Glutamatergic neuron (in vitro differentiated cells): ENCODE data around the gene CTCF. TPM values are rescaled to one million over a fixed set of nuclear protein-coding genes. Genes with fewer than 3 reads are reported as not detected.

ENCODE experiments used
- DNase-seq: peaks from one replicate; pipeline ENCODE4 v3.0.0; 2022
- H3K27ac Mint-ChIP-seq: one replicate; pipeline ENCODE4 v1.8.0; 2020; ENCODE audit warnings: mild to moderate bottlenecking, mixed read lengths, inconsistent platforms; ENCODE audit not compliant: unreplicated experiment
- H3K27me3 Mint-ChIP-seq: one replicate; pipeline ENCODE4 v1.8.0; 2020; ENCODE audit warnings: mild to moderate bottlenecking, moderate library complexity, mixed read lengths, inconsistent platforms; ENCODE audit not compliant: unreplicated experiment
- H3K36me3 Mint-ChIP-seq: one replicate; pipeline ENCODE4 v1.8.0; 2020; ENCODE audit warnings: mild to moderate bottlenecking, mixed read lengths, inconsistent platforms; ENCODE audit not compliant: unreplicated experiment
- H3K4me1 Mint-ChIP-seq: one replicate; pipeline ENCODE4 v1.8.0; 2020; ENCODE audit warnings: mild to moderate bottlenecking, low read depth, mixed read lengths, inconsistent platforms; ENCODE audit not compliant: unreplicated experiment
- H3K4me3 Mint-ChIP-seq: one replicate; pipeline ENCODE4 v1.8.0; 2020; ENCODE audit warnings: mild to moderate bottlenecking, mixed read lengths, inconsistent platforms; ENCODE audit not compliant: unreplicated experiment
- H3K9me3 Mint-ChIP-seq: one replicate; pipeline ENCODE4 v1.8.0; 2020; ENCODE audit warnings: mild to moderate bottlenecking, moderate library complexity, mixed read lengths, inconsistent platforms; ENCODE audit not compliant: unreplicated experiment
- total RNA-seq: library from RNA; stranded (reverse); fragmentation: NEBNext Ultra II Directional; extraction: Animal tissue kit (Norgen Biotek cat#: 25700); gene quantifications from one replicate; pipeline ENCODE4 v1.2.1, GENCODE V29; 2021; ENCODE audit not compliant: unreplicated experiment
- TF ChIP-seq, protein P1 (sequence below): fragments of 200-600 bp; sonication (generic); IDR thresholded peaks from one replicate; pipeline ENCODE4 v1.5.0; 2021; ENCODE audit not compliant: partially characterized antibody, unreplicated experiment

Gene CTCF
- total RNA-seq, 1 donor from 2014 or later = 42.8 TPM

DNA sequence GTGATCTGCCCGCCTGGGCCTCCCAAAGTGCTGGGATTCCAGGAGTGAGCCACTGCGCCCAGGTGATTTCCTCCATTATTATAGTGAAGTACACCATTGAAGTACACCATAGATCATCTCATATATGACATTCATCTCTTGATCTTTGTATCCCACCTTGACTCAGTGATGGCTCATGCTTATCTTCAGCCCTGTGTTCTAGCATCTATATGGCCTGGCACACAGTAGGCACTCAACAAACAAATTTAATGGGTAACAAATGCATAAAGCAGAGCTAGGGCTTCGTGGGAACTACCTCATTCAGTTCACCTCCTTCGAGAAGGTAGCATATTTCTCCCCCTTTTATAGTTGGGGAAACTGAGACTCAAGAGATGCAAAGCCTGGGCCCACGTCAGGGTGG is 103.3 kb downstream of the CTCF start:
- Mint-ChIP-seq H3K9me3 (peaks cover 12% of the 10 kb centered on the region), H3K4me1 (peaks cover 27% of the 10 kb centered on the region), H3K27ac (peak overlapping the region; percentile 66), H3K4me3 (peak overlapping the region; percentile 76), H3K36me3 (no peaks in the 10 kb centered on the region), H3K27me3 (peaks cover 25% of the 10 kb centered on the region)
- DNase-seq = no peak
- TF ChIP-seq, protein P1, sequence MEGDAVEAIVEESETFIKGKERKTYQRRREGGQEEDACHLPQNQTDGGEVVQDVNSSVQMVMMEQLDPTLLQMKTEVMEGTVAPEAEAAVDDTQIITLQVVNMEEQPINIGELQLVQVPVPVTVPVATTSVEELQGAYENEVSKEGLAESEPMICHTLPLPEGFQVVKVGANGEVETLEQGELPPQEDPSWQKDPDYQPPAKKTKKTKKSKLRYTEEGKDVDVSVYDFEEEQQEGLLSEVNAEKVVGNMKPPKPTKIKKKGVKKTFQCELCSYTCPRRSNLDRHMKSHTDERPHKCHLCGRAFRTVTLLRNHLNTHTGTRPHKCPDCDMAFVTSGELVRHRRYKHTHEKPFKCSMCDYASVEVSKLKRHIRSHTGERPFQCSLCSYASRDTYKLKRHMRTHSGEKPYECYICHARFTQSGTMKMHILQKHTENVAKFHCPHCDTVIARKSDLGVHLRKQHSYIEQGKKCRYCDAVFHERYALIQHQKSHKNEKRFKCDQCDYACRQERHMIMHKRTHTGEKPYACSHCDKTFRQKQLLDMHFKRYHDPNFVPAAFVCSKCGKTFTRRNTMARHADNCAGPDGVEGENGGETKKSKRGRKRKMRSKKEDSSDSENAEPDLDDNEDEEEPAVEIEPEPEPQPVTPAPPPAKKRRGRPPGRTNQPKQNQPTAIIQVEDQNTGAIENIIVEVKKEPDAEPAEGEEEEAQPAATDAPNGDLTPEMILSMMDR = no peak

DNA sequence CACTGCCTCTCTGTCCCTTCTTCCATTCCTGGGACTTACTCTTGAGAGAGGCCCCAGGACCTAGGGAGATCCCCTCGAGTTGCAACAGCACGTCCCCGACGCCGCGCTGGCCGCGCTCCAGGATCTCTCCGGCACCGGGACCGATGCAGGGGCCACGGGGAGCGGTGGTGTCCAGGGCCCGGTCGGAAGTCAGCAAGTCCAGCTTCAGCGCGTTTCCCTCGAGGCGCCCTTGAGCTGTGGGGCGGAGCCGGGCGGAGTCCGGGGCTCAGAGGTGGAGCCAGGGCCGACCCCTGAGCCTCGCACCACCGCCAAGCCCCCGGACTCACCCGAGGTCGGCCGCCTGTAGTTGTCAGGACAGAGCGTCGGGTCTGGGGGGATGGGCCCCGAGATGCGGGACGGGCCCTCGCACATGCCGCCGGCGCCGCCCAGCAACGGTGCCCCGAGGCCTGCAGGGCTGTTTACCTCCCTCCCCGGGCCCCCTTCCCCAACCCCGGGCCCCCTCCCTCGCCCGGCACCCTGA is 103.8 kb downstream of the CTCF start:
- TF ChIP-seq, protein P1 = no peak
- Mint-ChIP-seq H3K4me1 (peaks cover 27% of the 10 kb centered on the region), H3K27me3 (peaks cover 27% of the 10 kb centered on the region), H3K9me3 (peaks cover 12% of the 10 kb centered on the region), H3K27ac (no peak overlapping the region), H3K36me3 (no peaks in the 10 kb centered on the region), H3K4me3 (peak overlapping the region; percentile 76)
- DNase-seq = peak; percentile 82

DNA sequence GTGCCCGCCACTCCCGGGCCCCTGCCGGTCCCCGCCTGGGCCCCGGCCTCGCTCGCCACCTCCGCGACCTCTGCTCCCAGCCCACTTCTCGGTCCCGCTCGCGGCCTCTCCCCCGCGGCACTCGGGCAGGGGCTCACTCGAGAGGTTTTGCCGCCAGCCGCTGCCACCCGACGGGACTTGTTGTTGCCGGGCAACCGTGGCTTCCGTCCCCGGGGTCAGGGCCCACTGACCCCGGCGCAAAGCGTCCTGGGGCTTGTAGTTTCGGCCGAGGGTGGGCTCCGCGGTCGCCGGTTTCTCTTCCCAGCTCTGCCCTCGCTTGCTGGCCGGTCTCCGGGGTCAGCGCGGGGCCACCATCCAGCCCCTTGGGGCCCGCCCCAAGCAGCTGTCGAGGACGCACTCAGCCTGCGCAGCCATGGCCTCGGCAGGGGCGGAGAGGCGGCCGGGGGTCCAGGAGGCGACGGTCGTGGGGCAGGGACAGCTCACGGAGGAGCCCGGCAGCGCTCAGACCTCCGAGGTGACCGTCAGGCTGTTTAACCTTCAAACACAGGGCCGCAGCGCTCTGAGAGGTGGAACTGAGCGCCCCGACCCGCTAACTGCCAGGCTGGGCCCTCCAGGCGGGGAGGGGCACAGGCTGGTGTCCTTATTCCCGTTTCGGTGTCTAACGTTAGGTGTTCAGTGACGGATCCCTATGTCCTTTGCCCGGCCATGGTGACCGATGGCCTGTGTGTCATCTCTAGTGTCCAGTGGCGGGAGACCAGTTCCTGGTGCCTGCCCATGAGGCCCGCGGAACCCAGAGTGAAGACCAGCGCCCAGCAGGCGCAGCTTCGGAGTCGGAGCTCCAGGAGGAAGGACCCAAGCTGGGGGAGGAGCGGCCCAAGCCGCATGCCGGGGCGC is 104.5 kb downstream of the CTCF start, which contains the start of the genes C16orf86 and ENKD1:
Gene C16orf86 (plus strand): TSS at position 256 of the 894 bp plus-strand sequence. CDS start 157 bp downstream, at position 413.
Gene ENKD1 (minus strand): TSS at position 192 of the 894 bp plus-strand sequence. CDS start 308 bp downstream, outside the sequence.
- Mint-ChIP-seq H3K9me3 (peaks cover 11% of the 10 kb centered on the region), H3K36me3 (no peaks in the 10 kb centered on the region), H3K27me3 (peaks cover 25% of the 10 kb centered on the region), H3K4me3 (peak within 1 kb of the TSS; percentile 92), H3K4me1 (peaks cover 27% of the 10 kb centered on the region), H3K27ac (peak within 1 kb of the TSS; percentile 96)
- peak; percentile 93 for DNase-seq
- TF ChIP-seq, protein P1 = no peak

DNA sequence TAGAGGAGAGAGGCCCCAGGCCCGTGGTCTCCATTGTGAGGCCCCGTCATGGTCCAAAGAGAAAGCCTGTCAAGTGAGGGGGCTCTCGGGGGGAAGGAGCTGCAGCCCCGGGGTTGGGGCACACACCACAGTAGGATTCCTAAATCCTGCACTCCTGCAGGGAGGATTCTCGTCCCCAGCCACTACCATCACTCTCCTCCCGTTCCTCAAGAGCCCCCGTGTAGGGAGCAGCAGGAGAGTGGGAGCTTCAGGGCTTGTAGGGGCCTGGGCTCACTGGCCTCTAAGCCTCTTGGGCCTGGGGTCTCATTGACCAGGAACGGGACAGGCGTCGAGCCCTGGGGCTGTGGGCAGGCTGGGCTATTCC is 105.1 kb downstream of the CTCF start:
- Mint-ChIP-seq H3K27ac (peak overlapping the region; percentile 96), H3K4me1 (peaks cover 27% of the 10 kb centered on the region), H3K9me3 (peaks cover 8% of the 10 kb centered on the region), H3K27me3 (peaks cover 22% of the 10 kb centered on the region), H3K36me3 (no peaks in the 10 kb centered on the region), H3K4me3 (peak overlapping the region; percentile 92)
- no peak for DNase-seq
- TF ChIP-seq, protein P1 = no peak
